ENCODE data around the gene CYP24A1.

DNA sequence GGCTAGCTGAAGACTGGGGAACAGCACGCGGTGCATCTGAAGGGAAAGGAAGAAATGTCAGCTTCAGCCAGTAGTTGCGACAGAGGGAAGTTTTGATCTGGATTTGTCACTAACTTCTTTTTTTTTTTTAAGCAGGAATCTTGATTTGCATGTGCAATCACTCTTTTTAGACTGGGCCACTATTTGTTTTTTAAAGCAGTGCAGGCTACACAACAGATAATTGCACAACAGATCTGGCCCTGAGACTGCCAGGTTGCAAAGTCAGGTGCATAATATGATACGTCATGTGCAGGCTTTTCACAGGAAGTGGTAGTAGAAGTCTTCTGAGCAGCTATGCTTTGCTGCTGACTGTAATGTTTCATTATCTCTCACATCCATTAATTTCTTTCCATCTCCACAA lies 47.6 kb upstream of the CYP24A1 start:
- TF ChIP-seq POLR2A (IDR thresholded peaks at IDR 0.05; ENCODE audit: low read depth, low read length) (no peak), FOS (IDR thresholded peaks at IDR 0.05; ENCODE audit: borderline replicate concordance, insufficient read depth, low read length) (no peak), JUN (IDR thresholded peaks at IDR 0.05; ENCODE audit: borderline replicate concordance, insufficient read depth, insufficient read length, low read depth) (no peak), EZH2 (IDR thresholded peaks at IDR 0.05; ENCODE audit: borderline replicate concordance, low read depth, low read length, severe bottlenecking) (no peak)
- TF ChIP-seq, protein P1, sequence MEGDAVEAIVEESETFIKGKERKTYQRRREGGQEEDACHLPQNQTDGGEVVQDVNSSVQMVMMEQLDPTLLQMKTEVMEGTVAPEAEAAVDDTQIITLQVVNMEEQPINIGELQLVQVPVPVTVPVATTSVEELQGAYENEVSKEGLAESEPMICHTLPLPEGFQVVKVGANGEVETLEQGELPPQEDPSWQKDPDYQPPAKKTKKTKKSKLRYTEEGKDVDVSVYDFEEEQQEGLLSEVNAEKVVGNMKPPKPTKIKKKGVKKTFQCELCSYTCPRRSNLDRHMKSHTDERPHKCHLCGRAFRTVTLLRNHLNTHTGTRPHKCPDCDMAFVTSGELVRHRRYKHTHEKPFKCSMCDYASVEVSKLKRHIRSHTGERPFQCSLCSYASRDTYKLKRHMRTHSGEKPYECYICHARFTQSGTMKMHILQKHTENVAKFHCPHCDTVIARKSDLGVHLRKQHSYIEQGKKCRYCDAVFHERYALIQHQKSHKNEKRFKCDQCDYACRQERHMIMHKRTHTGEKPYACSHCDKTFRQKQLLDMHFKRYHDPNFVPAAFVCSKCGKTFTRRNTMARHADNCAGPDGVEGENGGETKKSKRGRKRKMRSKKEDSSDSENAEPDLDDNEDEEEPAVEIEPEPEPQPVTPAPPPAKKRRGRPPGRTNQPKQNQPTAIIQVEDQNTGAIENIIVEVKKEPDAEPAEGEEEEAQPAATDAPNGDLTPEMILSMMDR (IDR thresholded peaks at IDR 0.05; ENCODE audit: extremely low read depth in 1 of 2, insufficient read depth in 1 of 2, low read depth in 1 of 2, low read length in 2 of 2): no peak
